Activated naive CD4-positive, alpha-beta T cell (primary cell): ENCODE measurements around the gene UPK1B.

Experiments used
- DNase-seq, 4 experiments: peaks; one replicate each; lab custom pipeline; 2025; lab: John Stamatoyannopoulos, UW

Gene UPK1B

GRCh38 chr3:119176778-119177177 is 3.4 kb downstream of the UPK1B start:
- no peak for DNase-seq

DNA sequence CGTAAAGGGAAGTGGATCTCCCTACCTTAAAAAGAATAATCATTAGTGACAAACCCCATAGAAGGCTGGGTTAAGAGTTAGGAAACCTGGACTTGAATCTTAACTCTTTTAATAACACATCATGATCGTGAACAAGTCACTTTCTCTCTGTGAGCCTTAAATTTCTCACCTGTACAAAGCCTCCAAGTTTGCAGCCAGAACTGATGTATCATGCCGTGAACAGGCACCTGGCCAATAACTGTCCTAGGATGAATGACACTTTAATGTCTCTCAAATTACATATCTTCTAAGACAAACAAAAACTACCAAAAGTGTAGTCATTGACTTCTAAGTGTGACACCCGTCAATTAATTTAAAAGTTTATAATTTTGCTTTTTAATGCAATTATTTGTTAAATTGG is 3.9 kb downstream of the UPK1B start:
- DNase-seq = no peak

GRCh38 chr3:119181765-119182164 is 8.4 kb downstream of the UPK1B start:
- DNase-seq = no peak

DNA sequence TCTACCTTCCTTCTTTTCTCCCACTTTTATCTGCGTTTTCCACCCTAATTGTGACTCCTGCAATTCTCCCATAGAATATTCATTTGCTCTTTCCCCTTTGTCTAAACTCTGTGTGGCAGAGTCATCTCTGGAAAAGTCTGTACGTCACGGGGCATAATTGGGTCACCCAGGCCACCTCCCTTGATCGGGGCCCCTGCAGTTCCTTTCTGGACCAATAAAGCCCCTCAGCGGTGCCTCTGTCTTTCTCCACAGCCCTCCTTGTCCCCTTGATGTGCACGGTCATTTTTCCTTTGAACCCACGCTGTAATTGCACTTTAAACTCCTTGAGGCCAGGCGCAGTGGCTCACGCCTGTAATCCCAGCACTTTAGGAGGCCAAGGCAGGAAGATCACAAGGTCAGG is 10.7 kb downstream of the UPK1B start:
- no peak for DNase-seq

DNA sequence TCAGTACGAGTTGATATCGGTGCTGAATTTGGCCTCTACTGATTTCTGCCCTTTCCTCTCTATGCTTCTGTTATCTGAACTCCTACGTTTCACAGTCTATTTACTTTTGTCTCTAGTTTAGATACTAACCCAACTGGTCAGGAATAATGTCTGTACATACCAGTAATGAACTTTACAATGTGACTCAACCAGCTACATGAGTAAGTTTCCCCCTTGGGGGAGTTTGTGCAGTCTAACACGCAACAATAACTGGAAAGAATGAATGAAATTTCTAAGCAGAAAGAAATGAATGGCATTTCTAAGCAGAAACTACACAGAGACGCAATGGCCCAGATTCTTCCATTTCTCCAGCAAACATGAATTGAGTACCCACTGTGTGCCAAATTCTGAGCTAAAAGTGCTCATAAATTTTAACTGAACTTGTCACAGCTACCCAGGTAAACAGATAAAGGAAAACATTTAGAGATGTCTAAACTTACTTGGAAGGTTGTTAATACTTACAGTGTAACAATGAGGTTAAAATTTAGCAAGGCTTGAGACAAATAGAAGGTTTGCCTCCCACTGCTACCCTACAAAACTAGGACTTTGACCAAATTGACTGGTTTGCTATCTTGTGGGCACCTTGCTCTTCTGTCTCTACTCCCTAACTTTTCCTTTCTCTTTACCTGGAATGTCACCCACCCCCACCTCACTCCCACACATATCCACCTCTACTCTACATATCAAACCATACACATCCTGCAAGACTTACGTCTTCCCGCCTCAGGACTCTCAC is 11.6 kb downstream of the UPK1B start:
- no peak for DNase-seq

GRCh38 chr3:119187266-119187665 is 13.9 kb downstream of the UPK1B start:
- DNase-seq = no peak

DNA sequence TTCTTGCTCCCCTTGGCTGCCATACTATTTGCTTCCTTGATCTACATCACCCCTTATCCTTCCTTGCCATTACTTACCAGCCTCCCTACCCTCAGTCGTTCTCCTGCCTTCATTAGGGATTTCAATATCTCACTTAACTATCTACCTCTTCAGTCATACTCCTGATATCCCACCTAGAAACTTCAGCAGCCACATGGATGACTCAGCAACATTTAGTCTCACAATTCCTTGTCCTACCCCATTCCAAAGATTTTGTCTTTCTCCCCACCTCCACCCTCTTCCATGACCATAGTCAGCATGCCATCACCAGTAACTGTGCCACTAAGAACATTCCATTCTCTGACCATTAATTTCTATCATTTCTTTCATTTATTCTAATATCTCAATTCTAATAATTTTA is 18.4 kb downstream of the UPK1B start:
- no peak for DNase-seq

DNA sequence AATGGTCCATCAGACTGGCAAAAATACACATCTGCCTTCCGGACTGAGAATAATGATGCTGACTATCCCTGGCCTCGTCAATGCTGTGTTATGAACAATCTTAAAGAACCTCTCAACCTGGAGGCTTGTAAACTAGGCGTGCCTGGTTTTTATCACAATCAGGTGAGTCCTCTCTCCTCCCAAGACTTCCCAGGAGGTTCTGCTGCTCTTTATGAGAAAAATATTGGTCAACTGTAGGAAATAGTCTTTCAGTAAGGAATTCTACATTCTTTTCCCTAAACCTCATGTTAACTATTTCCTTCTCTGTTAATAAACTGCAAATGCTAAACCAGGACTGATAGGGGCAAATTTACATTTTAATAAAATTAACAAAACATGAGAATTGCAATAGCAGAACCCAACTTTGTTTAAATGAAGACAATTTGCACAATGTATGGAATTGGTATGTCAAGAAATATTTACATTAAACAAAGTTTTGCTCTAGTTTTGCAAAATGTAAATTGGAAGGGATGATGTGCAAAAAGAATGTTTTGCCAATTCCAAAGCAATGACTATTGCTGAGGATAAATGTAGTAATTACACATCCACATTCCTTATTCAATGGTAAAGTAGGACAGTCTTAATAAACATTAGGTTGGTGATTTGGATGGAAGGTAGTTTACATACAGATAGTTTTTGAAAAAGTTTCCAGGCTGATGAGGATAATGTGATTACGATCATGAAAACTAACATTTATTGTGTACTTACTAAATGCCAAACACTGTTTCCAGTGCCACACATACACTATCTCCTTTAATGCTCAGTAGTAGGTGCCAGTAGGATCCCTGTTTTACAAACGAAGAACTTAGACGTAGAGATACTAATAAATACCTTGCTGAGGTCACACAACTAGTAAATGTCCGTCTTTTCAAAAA is 21.1 kb downstream of the UPK1B start:
- no peak for DNase-seq

- no peak for DNase-seq
Observed at GRCh38 chr3:119195151-119195476, 21.7 kb downstream of the UPK1B start.

- DNase-seq = no peak
Observed at GRCh38 chr3:119195911-119196310, 22.5 kb downstream of the UPK1B start.

DNA sequence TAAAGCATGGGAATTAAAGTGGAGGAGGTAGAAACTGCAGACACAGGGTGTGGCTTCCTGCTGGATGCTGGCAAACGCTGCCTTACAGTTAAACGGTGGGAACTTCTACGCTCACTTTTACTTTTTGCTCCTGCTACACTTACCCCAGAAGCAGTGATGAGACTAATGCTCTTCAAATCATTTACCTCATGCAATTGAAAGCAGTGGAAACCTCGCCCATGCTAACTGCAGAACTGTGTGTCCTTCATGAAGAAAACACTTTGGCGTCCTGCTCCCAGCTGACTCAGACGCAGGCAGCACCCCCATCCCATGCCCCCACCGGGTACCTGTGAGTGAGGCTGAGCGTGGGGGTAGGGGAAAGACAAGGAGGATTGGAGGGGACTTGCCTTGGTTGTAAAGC is 31.8 kb downstream of the UPK1B start:
- DNase-seq = no peak

DNA sequence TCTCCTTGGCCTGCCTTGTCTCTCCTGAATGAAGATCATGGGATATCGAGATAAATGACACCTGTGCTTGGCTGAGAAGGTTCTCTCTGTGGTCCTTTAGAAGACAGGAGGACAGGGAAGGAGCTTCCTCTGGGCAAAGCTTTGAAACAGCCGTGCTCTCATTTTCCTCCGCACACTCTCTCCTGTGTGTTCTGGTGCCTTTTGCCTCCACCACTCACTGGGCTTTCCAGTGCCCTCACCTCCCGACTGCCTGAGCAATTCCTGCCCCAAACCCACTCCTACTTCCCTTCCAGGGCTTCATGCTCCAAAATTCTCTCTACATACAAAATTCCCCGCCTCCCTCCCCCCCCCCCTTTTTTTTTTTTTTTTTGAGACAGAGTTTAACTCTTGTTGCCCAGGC is 32.3 kb downstream of the UPK1B start:
- DNase-seq = no peak

- no peak for DNase-seq
Observed at GRCh38 chr3:119206611-119207511, 33.5 kb downstream of the UPK1B start.

DNA sequence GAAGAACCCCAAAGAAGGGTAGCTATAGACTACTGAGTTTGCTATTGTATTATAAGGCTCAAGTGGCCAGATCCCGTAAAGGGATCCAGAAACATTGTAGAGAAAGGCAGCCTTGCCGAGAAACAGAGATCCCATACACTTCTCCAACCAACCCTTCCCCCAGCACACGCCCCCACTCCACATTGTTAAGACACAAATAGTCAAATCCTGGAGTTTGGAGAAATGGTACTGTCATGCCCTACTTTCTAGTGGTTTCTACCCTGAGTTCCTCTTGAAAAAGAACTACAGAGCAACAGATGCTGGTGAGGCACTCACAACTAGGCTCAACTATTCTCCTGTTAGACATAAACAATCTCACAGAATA is 34.1 kb downstream of the UPK1B start:
- DNase-seq = no peak

DNA sequence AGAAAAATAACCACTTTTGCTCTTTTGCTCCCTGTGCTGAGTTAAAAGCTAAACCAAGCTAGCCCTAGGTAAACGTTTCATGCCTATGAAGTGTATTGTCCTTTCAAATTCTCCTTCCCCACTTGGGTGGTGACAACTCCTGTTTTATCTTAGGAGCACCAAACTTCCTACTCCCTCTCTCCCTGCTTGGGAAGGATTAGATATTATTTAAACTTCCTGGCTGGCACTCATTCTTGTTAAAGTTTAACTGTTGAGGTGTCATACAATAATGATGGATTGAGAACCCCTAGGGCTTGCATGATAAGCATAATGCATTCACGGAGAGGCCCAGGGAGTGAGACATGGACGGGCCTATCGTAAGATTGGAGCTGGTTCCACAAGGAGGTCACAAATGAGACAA is 37.8 kb downstream of the UPK1B start:
- DNase-seq = no peak

DNA sequence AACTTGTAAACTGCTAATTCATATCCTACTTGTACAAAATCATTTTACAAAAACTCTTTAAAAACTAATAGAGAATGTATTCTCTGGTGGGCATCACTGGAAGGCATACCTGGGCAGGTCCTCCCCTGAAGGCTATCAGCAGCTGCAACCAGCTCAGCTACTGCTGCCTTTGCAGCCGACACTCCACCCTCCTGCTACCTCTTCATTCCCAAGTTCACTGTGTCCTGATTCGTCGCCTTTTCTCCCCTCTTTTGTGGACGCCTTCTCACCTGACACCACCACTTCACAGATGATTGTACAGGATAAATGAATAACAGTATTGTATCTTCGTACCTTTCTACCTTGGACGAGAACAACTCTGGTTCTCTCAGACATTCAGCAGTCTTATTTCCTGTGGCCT is 38.4 kb downstream of the UPK1B start:
- no peak for DNase-seq

DNA sequence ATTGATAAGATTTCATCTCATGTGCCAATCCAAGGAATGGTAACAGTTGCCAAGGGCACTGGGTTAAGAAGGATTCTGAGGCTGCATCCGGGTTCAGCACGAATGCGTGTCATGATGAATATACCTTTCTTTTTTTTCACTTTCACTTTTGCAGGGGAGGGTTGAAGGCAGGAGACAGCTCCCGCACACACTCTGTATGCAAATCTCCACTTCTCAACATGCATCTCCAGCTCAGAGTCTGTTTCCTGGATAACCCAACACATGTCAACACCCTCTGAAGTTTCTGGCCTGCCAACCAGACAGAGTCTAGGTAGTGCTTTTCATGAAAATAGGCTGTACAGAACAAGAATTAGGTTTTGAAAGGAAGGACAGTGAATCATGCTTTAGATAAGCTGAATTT is 45.7 kb downstream of the UPK1B start:
- no peak for DNase-seq

DNA sequence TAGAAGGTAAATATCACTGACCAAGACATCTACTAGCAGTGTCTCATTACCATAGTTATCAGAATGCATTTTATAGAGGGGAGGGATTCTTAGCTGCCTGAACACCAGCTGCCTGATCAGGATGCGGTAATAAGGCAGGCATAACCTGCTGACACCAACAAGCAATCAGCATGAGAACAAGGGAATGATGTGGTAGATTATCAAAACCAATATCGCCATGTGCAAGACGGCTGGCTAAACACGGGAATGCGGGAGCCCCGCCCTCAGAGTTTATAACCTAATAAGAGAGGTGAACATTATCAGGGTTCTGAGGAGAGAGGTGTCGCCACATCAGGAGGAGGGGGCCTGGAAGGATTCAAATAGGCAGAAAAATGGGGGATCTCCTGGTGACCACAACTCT is 46.8 kb downstream of the UPK1B start:
- no peak for DNase-seq

GRCh38 chr3:119220970-119221667 is 47.7 kb downstream of the UPK1B start:
- DNase-seq = no peak

DNA sequence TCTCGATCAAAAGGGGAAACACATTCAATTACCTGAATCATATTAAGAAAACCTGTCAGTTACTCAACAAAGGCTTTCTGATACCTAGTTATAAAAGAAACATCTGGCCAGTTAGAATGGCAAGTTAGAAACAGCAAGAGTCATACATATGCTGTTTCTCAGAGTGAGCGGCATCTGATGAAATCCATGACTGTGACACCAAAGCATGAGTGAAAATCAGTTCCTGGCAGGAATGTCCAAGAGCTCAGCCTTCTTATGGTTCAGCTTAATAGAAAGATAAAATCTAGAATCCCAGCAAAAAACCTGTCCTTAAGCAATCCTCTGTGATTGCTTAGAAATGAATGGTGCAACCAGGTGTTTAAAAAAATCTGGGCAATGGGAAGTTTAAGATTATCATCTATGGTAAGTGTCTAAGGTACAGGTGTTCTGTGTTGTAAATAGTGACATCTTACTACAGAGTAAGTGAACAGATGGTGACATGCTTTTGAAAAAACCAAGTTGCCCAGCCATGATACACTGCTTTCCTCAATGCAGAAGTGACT is 48.5 kb downstream of the UPK1B start:
- no peak for DNase-seq

DNA sequence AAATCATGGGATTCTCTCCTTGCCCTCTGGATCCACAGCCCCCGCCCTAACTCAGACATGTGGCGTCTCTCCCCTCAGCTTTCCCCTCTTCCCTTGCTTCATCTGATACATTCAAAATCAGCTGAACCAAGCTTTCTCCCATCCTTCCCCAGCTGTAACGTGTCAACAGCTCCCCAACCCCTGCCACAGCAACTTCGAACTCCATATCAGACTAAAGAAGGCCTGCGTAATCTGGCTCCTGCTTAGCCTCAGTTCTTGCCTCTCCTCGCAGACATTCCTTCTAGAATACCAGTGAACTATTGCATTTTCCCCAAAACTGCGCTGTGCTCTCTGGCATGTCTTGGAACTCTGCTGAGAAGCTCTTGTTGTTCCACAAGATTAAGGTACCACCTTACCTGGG is 49.0 kb downstream of the UPK1B start:
- DNase-seq = no peak

DNA sequence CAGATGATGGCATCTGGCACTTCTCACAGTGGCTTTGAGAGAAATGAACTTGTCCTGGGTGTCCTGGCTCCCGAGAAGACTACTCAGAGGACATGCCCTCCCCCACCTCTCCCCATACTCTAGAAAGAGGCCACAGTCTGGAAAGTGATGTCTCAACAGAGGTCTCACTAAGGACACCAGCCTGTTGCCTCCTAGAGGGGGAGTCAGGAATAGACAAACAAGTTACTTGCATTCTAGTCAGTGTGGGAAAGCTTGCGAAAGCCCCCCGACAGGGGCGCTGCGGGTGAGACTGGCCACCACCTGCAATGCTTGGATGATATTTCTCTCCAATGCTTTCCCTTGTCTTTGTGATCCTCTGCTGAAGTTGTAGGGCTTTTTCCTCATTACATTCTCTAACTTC is 50.1 kb downstream of the UPK1B start:
- no peak for DNase-seq
